HG02763 (cell line): ENCODE measurements around the gene FSCB.
"Not testable (repeated sequence)": the region's sequence is repeated elsewhere in the genome, so short reads cannot be mapped to it uniquely, and the experiment has no call there.

Experiments used
- ATAC-seq: cut with Tn5 transposase; IDR thresholded peaks from one replicate; pipeline ENCODE4 v1.9.1; 2021; ENCODE audit warnings: mild to moderate bottlenecking, moderate library complexity; ENCODE audit not compliant: unreplicated experiment

Gene FSCB, protein sequence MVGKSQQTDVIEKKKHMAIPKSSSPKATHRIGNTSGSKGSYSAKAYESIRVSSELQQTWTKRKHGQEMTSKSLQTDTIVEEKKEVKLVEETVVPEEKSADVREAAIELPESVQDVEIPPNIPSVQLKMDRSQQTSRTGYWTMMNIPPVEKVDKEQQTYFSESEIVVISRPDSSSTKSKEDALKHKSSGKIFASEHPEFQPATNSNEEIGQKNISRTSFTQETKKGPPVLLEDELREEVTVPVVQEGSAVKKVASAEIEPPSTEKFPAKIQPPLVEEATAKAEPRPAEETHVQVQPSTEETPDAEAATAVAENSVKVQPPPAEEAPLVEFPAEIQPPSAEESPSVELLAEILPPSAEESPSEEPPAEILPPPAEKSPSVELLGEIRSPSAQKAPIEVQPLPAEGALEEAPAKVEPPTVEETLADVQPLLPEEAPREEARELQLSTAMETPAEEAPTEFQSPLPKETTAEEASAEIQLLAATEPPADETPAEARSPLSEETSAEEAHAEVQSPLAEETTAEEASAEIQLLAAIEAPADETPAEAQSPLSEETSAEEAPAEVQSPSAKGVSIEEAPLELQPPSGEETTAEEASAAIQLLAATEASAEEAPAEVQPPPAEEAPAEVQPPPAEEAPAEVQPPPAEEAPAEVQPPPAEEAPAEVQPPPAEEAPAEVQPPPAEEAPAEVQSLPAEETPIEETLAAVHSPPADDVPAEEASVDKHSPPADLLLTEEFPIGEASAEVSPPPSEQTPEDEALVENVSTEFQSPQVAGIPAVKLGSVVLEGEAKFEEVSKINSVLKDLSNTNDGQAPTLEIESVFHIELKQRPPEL

GRCh38 chr14:44507183-44507582 lies at the start of gene FSCB:
TSS of gene FSCB (minus strand) at chr14:44507283. CDS start at chr14:44506987, 296 bp downstream.
- no peak for ATAC-seq

DNA sequence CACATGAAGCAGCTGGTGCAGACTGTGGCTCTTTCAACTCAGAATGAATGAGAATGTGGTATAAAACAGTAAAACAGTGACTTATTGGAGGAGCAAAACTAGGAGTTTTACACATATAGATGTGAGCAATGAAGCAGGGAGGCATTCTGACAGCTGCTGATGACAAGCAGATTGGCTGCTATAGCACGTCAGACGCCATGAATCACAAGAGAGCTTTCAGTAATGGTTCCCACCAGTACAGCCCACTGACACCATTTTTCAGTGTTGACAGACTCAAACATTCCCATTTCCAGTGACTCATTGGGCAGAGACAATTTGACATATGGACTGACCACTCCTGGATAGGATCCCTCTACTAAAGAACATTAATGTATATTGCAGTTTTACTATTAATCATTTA lies 24.6 kb upstream of the FSCB start:
- ATAC-seq, result no peak

DNA sequence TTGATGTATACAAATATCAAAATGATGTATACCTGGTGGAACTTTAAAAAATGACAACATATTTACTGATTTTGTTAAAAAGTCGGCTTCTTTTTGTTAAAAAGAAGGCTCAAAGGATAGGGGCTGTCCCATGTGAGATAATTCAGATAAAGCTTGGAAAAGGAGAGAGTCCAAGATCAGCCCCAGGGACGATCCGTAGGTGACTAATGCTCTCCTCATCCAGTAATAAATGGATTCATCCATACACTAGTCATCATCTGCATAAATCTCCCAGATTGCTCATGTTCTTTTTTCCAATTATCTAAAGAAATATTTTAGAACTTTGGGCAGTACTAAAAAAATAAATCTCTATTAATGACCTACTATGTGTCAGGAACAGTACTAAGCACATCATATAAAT lies 23.4 kb upstream of the FSCB start:
- no peak for ATAC-seq

GRCh38 chr14:44529026-44529425 lies 21.9 kb upstream of the FSCB start:
- no peak for ATAC-seq

GRCh38 chr14:44528180-44528579 lies 21.1 kb upstream of the FSCB start:
- ATAC-seq, result no peak

GRCh38 chr14:44525237-44525636 lies 18.2 kb upstream of the FSCB start:
- no peak for ATAC-seq

- not testable (repeated sequence) for ATAC-seq
Measured at GRCh38 chr14:44515668-44516067, 8.6 kb upstream of the FSCB start.

- no peak for ATAC-seq
Measured at GRCh38 chr14:44508834-44509233, 1.8 kb upstream of the FSCB start.

- no peak for ATAC-seq
Measured at GRCh38 chr14:44505588-44505987, 1.5 kb downstream of the FSCB start.

GRCh38 chr14:44497148-44497547 lies 9.9 kb downstream of the FSCB start:
- ATAC-seq, result no peak

DNA sequence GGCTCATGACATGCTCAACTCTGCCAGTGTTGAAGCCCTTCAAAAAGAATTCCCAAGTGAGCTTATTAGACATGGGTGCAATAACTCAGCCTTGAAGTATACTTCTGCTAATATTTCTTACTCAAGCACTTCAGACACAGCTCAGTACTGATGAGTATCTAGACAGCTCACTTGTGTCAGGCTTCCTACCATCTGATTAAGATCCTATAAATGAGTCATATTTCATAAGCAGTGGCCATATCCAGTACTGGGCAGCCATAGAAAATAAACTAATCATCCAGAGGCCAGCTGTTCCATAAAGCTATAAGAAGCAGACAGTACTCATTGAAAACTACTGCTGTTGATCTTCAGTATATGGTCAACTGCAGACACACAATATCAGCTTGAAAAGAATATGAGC lies 12.9 kb downstream of the FSCB start:
- ATAC-seq, result no peak

- no peak for ATAC-seq
Measured at GRCh38 chr14:44490966-44491365, 16.1 kb downstream of the FSCB start.

GRCh38 chr14:44477953-44478352 lies 29.1 kb downstream of the FSCB start:
- ATAC-seq, result no peak

- ATAC-seq, result no peak
Measured at GRCh38 chr14:44468771-44469170, 38.3 kb downstream of the FSCB start.

DNA sequence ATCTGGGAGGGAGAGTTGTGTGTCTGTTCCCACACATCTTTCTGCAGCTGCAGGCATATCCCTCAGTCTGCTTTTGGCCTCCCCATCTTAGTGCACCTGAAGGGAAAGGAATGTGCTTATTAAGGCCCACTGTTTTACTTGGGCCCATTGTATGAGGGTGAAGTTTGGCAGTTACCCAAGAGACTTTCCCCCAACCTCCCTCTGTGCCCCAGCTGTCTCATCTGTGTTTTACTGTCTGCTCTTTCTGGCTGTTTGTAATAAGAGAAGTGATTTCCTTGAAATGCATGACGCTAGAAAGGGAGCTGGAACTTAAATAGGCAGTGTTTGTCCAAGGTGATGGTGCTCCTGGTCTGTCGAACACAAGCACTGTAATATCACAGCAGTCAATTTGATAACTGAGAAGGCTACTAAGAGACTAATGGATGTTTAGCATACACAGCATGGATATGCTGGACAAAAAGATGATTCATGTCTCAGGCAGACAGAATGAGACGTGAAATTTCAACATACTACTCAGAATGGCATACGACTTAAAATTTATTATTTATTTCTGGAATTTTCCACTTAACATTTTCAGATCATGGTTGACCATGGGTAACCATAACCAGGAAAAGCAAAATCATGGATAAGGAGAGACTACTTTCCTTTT lies 43.6 kb downstream of the FSCB start:
- ATAC-seq, result no peak

GRCh38 chr14:44462381-44462780 lies 44.7 kb downstream of the FSCB start:
- ATAC-seq, result no peak

DNA sequence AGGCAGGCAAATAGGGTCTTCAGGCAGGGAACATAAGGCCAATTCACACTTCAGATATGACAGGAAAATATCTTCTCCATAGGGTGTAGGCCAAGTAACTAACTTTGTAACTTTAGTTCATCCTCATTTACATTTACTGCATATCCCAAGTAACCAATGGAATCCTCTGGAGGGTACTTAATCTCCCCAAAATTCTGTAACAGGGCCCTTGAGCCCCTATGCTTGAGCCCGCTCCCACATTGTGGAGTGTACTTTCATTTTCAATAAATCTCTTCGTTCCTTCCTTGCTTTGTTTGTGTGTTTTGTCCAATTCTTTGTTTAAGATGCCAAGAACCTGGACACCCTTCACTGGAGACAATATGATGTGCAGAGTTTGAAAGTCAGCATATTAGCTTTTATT lies 45.3 kb downstream of the FSCB start:
- no peak for ATAC-seq
